ENCODE measurements around the gene PRR12. TPM values are rescaled to one million over a fixed set of nuclear protein-coding genes. Genes with fewer than 3 reads are reported as not detected.

Gene PRR12
- total and polyA plus RNA-seq, 12 donors: 5.2 to 19.2 (median 16.2) TPM

DNA sequence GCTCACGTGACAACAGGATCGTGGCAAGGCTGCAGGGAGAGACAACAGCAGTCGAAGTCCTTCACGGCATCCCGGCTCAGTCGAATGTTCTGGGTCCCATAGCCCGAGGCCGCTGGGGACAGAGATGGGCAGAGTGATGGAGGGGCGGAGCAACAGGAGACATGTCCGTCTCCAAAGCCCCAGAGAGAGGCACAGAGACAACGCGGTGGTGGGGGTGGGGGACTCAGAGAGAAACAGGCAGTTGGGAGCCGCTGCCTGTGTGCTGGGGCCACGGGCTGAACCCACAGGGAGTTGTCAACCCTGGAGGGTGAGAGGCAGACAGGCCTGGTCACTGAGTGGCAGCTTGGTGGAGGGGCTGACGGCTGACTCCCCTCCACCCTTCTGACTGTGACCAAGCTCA is 31.1 kb upstream of the PRR12 start:
- ATAC-seq (peak in 3 of 8 donors; percentile 2 to 20 (median 5)), DNase-seq (peak in 1 of 2 donors; percentile 34)
- intact Hi-C loops (cut with DNase I): no loop called here
- H3K4me1 ChIP-seq: peaks cover 0 to 51% (median 11%) of the 10 kb centered on the region in 9 donors
- no peaks in the 10 kb centered on the region for H3K9me3 ChIP-seq
- H3K27me3 ChIP-seq: no peaks in the 10 kb centered on the region
- peak overlapping the region in 1 of 10 donors; percentile 33 for H3K4me3 ChIP-seq
- TF ChIP-seq, protein P1, sequence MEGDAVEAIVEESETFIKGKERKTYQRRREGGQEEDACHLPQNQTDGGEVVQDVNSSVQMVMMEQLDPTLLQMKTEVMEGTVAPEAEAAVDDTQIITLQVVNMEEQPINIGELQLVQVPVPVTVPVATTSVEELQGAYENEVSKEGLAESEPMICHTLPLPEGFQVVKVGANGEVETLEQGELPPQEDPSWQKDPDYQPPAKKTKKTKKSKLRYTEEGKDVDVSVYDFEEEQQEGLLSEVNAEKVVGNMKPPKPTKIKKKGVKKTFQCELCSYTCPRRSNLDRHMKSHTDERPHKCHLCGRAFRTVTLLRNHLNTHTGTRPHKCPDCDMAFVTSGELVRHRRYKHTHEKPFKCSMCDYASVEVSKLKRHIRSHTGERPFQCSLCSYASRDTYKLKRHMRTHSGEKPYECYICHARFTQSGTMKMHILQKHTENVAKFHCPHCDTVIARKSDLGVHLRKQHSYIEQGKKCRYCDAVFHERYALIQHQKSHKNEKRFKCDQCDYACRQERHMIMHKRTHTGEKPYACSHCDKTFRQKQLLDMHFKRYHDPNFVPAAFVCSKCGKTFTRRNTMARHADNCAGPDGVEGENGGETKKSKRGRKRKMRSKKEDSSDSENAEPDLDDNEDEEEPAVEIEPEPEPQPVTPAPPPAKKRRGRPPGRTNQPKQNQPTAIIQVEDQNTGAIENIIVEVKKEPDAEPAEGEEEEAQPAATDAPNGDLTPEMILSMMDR (IDR thresholded peaks at IDR 0.05): no peak
- H3K36me3 ChIP-seq: peaks cover 0 to 69% (median 47%) of the 10 kb centered on the region in 9 donors
- peak overlapping the region in 7 of 10 donors; percentile 7 to 62 (median 27) for H3K27ac ChIP-seq
- 66 to 67% methylated on average over 15 of the region's 15 CpGs for WGBS, 2 donors

DNA sequence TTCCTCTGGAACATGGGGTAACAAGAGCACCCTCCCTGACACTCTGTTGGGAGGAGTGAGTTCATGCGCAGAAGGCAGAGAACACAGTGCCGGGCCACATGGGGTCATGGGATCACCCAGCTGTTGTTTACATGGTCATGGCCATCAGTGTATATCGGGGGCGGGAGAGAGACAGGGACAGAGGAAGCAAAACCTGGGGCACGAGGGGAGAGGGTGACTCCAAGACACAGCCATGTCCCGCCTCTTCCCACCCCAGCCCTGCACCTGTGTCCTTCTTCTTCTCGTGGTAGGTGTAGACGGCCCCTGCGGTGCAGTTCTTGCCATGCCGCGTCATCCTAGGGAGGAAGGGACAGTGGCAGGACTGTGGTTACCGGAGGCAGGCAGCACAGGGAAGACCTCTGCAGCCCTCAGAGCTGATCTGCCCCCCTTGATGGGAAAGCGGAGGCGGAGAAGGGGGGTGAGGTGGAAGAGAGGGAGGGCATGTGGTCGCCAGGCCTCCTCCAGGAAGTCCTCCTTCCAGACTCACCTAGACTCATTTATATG is 30.6 kb upstream of the PRR12 start:
- 76 to 84% methylated on average over 14 to 15 of the region's 15 CpGs for WGBS, 2 donors
- ATAC-seq: peak in 6 of 8 donors; percentile 28 to 58 (median 44)
- H3K36me3 ChIP-seq: peaks cover 0 to 64% (median 42%) of the 10 kb centered on the region in 9 donors

DNA sequence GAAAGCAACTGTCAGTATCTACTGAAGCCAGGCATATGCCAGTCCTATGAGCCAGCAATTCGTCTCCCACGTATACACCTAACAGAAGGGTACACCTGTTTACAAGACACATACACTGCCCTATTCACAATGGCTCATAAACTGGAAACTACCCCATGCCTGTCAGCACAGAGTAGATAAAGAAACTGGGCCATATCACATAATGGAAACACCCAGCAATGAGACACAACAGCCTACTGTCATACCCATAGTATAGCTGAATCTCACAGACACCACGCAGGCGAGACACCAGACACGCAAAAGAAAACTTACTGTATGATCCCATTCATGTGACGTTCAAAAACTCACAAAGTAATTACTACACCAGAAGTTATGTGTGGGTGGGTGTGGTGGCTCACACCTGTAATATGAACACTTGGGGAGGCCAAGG is 26.4 kb upstream of the PRR12 start:
- peaks cover 0 to 79% (median 25%) of the 10 kb centered on the region in 9 donors for H3K4me1 ChIP-seq
- no peak overlapping the region for H3K4me3 ChIP-seq
- no peak for DNase-seq
- H3K27ac ChIP-seq: peak overlapping the region in 2 of 10 donors; percentile 4 to 65
- no peaks in the 10 kb centered on the region for H3K27me3 ChIP-seq
- TF ChIP-seq, protein P1 (IDR thresholded peaks at IDR 0.05): no peak
- ATAC-seq: no peak
- H3K36me3 ChIP-seq: peaks cover 0 to 34% (median 4%) of the 10 kb centered on the region in 9 donors
- H3K9me3 ChIP-seq: no peaks in the 10 kb centered on the region
- WGBS, 2 donors: 79 to 83% methylated on average over 6 of the region's 6 CpGs
- intact Hi-C loops (cut with DNase I): no loop called here

More for the DNA sequence above, 30.6 kb upstream of the PRR12 start:
- Histone ChIP-seq H3K4me3 (peak overlapping the region in 1 of 10 donors; percentile 33), H3K27ac (peak overlapping the region in 7 of 10 donors; percentile 7 to 62 (median 27)), H3K9me3 (no peaks in the 10 kb centered on the region), H3K4me1 (peaks cover 0 to 51% (median 14%) of the 10 kb centered on the region in 9 donors), H3K27me3 (no peaks in the 10 kb centered on the region)
- TF ChIP-seq, protein P1 (IDR thresholded peaks at IDR 0.05): no peak
- DNase-seq: peak in 1 of 2 donors; percentile 45
- intact Hi-C loops (cut with DNase I): no loop called here

DNA sequence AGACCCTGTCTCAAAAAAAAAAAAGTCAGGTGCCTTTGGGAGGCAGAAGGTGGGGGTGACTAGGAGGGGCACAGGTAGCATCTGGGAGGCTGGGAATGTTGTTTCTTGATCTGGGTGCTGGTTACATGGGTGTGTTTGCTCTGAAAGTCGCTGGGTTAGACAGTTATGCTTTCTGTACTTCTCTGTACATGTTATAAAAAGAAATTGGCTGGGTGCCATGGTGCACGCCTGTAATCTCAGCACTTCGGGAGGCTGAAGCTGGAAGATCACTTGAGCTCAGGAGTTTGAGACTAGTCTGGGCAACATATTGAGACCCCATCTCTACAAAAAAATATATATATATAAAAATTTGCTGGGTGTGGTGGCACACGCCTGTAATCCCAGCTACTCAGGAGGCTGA is 25.7 kb upstream of the PRR12 start:
- 22 to 27% methylated on average over 4 of the region's 4 CpGs for WGBS, 2 donors
- TF ChIP-seq, protein P1 (IDR thresholded peaks at IDR 0.05): no peak
- Histone ChIP-seq H3K9me3 (no peaks in the 10 kb centered on the region), H3K4me3 (no peak overlapping the region), H3K4me1 (peaks cover 0 to 77% (median 27%) of the 10 kb centered on the region in 9 donors), H3K27ac (peak overlapping the region in 2 of 10 donors; percentile 4 to 65), H3K36me3 (peaks cover 0 to 27% (median 0%) of the 10 kb centered on the region in 9 donors), H3K27me3 (no peaks in the 10 kb centered on the region)
- DNase-seq (peak in 1 of 2 donors; percentile 70), ATAC-seq (peak; percentile 44 to 60 (median 54))
- intact Hi-C loops (cut with DNase I): no loop called here

All from heart right ventricle (tissue), 16 donors.